A549 (cell line): ENCODE results near the gene HPCA. TPM values are rescaled to one million over a fixed set of nuclear protein-coding genes. Genes with fewer than 3 reads are reported as not detected.
A peak's percentile ranks its signal among the peaks of the same experiment; 100 is the strongest.

ENCODE experiments used
- ATAC-seq, 2 experiments: fragments of 200-7000 bp in 1 of 2; fragments of >200 bp in 1 of 2; cut with Nextera tagmentation in 1 of 2; cut with Tn5 transposase in 1 of 2; 3 replicates each; pipeline versions ENCODE4 v1.8.0 to v1.9.1; 2018 to 2020; ENCODE audit warnings: mild to moderate bottlenecking in 1 of 2, moderate library complexity in 1 of 2
- CTCF ChIA-PET: fragments of 300-600 bp; sonication (Branson Sonifier 250); formaldehyde crosslinking; extraction: SDS; loops from one replicate; lab custom pipeline; 2021; ENCODE audit warnings: antibody characterized with exemption, inconsistent platforms; lab: Yijun Ruan, JAX
- POLR2A ChIA-PET: fragments of 350-600 bp; formaldehyde crosslinking; extraction: SDS; loops from one replicate; lab custom pipeline; 2021; ENCODE audit warnings: antibody characterized with exemption, inconsistent platforms; lab: Yijun Ruan, JAX
- DNase-seq, 2 experiments: peaks; one replicate each; pipeline versions ENCODE4 v3.0.0 to v3.0.0-alpha.2; 2011 to 2016; ENCODE audit warnings: low read depth in 1 of 2, low spot score in 1 of 2
- FAIRE-seq: peaks from 2 replicates; lab custom pipeline; 2011; peaks lifted over from hg19 to GRCh38; lab: Jason Lieb, UNC
- H3K27ac ChIP-seq, 2 experiments: fragments of >200 bp; sonication (Bioruptor Twin); formaldehyde crosslinking; 3 replicates each; pipeline ENCODE4 v1.5.1; 2016 to 2017
- H3K4me1 ChIP-seq: fragments of >200 bp; sonication (Bioruptor Twin); formaldehyde crosslinking; 3 replicates; pipeline ENCODE4 v1.6.1; 2016
- H3K4me2 ChIP-seq: fragments of >200 bp; sonication (Bioruptor Twin); formaldehyde crosslinking; 3 replicates; pipeline ENCODE4 v1.6.1; 2016
- H3K4me3 ChIP-seq: fragments of >200 bp; sonication (Bioruptor Twin); formaldehyde crosslinking; 3 replicates; pipeline ENCODE4 v1.5.1; 2016
- H3K9me3 ChIP-seq: fragments of >200 bp; sonication (Bioruptor Twin); formaldehyde crosslinking; 3 replicates; pipeline ENCODE4 v1.6.1; 2016
- BHLHE40 ChIP-seq: IDR thresholded peaks from 2 replicates; pipeline ENCODE4 v1.6.1; 2012; ENCODE audit warnings: low read depth, low read length, inconsistent platforms
- CBX2 ChIP-seq: fragments of 200-600 bp; sonication (generic); IDR thresholded peaks from 2 replicates; pipeline ENCODE4 v1.6.1; 2016; ENCODE audit warnings: low read depth, mild to moderate bottlenecking, borderline replicate concordance
- CBX8 ChIP-seq: fragments of 200-600 bp; sonication (generic); IDR thresholded peaks from 2 replicates; pipeline ENCODE4 v1.6.1; 2016
- CHD2 ChIP-seq: fragments of 150-350 bp; IDR thresholded peaks from 2 replicates; pipeline ENCODE4 v1.6.1; 2014; ENCODE audit warnings: low read length; ENCODE audit not compliant: partially characterized antibody
- EHF ChIP-seq: fragments of 250-450 bp; sonication (Bioruptor Pico); IDR thresholded peaks from 2 replicates; pipeline ENCODE4 v1.5.0; 2020; ENCODE audit warnings: mild to moderate bottlenecking
- EHMT2 ChIP-seq: fragments of 200-600 bp; sonication (generic); IDR thresholded peaks from 2 replicates; pipeline ENCODE4 v1.6.1; 2016; ENCODE audit warnings: antibody characterized with exemption, low read depth, mild to moderate bottlenecking, moderate library complexity
- FOSB ChIP-seq: fragments of 250-450 bp; sonication (Bioruptor Pico); IDR thresholded peaks from 2 replicates; pipeline ENCODE4 v1.5.0; 2020; ENCODE audit warnings: mild to moderate bottlenecking, moderate library complexity
- HDAC2 ChIP-seq: fragments of 200-600 bp; sonication (generic); IDR thresholded peaks from 2 replicates; pipeline ENCODE4 v1.6.1; 2016
- JUNB ChIP-seq: fragments of >200 bp; sonication (Bioruptor Twin); formaldehyde crosslinking; IDR thresholded peaks from 2 replicates; pipeline ENCODE4 v1.6.1; 2016
- KDM5A ChIP-seq: fragments of 200-600 bp; sonication (generic); IDR thresholded peaks from 2 replicates; pipeline ENCODE4 v1.6.1; 2016; ENCODE audit warnings: antibody characterized with exemption, mild to moderate bottlenecking
- MYC ChIP-seq: IDR thresholded peaks from 2 replicates; pipeline ENCODE4 v1.6.1; 2012; ENCODE audit warnings: mild to moderate bottlenecking, inconsistent platforms, low read length, improper control_type of control experiment, borderline replicate concordance
- POLR2A ChIP-seq: IDR thresholded peaks from 2 replicates; pipeline ENCODE4 v1.6.1; 2012; ENCODE audit warnings: mild to moderate bottlenecking, low read length
- POLR2AphosphoS2 ChIP-seq: conservative IDR thresholded peaks from 2 replicates; pipeline ENCODE4 v1.6.1; 2012; ENCODE audit warnings: low read length, improper control_type of control experiment, inconsistent platforms
- RFX5 ChIP-seq: fragments of 450-650 bp; IDR thresholded peaks from 2 replicates; pipeline ENCODE4 v1.7.1; 2014; ENCODE audit warnings: antibody characterized with exemption, mild to moderate bottlenecking, moderate library complexity
- SREBF2 ChIP-seq: fragments of 450-650 bp; IDR thresholded peaks from 2 replicates; pipeline ENCODE4 v1.6.1; 2014; ENCODE audit warnings: mild to moderate bottlenecking, moderate library complexity
- TP53 ChIP-seq: fragments of 250-450 bp; sonication (Bioruptor Pico); IDR thresholded peaks from 2 replicates; pipeline ENCODE4 v1.5.0; 2021; ENCODE audit warnings: mild to moderate bottlenecking, moderate library complexity
- ZC3H11A ChIP-seq: fragments of 450-650 bp; IDR thresholded peaks from 2 replicates; pipeline ENCODE4 v1.6.1; 2014; ENCODE audit warnings: antibody characterized with exemption, mild to moderate bottlenecking
- WGBS: methylation state at CpG from one replicate; pipeline ENCODE4 v1.1.6; 2017; ENCODE audit errors: missing lambda C conversion rate; 5-methylcytosine and 5-hydroxymethylcytosine counted together
- polyA plus RNA-seq, 4 experiments: library from polyadenylated mRNA; depleted of rRNA in 3 of 4; stranded (reverse); fragments of >200 nt; fragmentation: RNase III in 1 of 4; extraction: RNeasy Plus Mini Kit Qiagen cat#74134 plus additional on column Dnase treatment in 1 of 4; gene quantifications; 2 replicates in 3 of 4; 3 replicates in 1 of 4; pipeline ENCODE4 v1.2.3, GENCODE V29; 2011 to 2017
- TF ChIP-seq, protein P1 (sequence below): IDR thresholded peaks from 2 replicates; pipeline ENCODE4 v1.6.1; 2012
- TF ChIP-seq, protein P2 (sequence below): fragments of 450-650 bp; IDR thresholded peaks from 2 replicates; pipeline ENCODE4 v1.6.1; 2014; ENCODE audit warnings: antibody characterized with exemption
- TF ChIP-seq, protein P3 (sequence below): fragments of 200-600 bp; sonication (generic); IDR thresholded peaks from 2 replicates; pipeline ENCODE4 v1.6.1; 2016; ENCODE audit warnings: antibody characterized with exemption, mild to moderate bottlenecking, moderate library complexity
- TF ChIP-seq, protein P4 (sequence below): fragments of >200 bp; sonication (Bioruptor Twin); formaldehyde crosslinking; IDR thresholded peaks from 3 replicates; pipeline ENCODE4 v1.6.1; 2016

The HPCA gene
- polyA plus RNA-seq, 2 of the 4 experiments (the other 2 are of a cell fraction), result 0.21 to 0.34 TPM

DNA sequence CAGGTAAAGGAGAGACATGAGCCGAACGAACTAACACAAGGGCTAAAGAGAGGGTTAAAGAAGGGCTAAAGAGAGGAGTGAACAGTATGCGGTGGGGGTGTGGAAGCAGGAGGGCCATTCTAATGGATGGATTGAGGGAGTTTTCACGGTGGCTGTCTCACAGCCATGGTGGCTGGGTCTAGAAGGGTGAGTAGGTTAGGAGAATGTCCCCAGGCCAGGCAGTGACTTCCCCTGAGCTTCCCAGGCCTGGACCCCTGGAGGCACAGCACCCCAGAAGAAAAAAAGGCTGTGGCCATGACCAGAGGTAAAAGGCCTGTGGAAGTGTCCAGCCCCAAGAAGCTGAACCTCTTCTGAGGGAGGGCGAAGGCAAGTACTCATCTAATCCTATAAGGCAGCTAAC, 19.1 kb upstream of the HPCA start (continued):
- TF ChIP-seq EHMT2 (no peak), ZC3H11A (no peak), POLR2AphosphoS2 (no peak)
- TF ChIP-seq, all 56 proteins: peak for 0

DNA sequence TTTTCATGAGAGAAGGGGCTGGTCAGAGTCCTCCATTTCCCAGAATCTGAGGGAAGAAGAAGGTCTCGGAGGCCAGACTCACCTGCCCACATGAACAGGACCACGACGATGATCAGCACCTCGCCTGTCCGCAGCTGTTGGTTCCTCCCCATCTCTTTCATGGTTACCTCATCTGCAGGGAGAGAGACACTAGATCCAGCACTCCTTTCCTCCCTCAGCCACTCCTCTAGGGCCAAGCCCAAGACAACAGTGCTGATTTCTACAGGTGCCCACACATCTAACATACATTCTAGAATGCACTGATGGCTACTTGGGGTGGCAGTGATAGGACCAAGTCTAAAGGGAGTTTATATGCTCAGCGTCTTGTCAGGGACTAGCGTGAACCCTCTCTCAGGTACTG, 18.6 kb upstream of the HPCA start:
- Histone ChIP-seq H3K9me3 (no peaks in the 10 kb centered on the region), H3K27ac (no peak overlapping the region), H3K4me3 (no peak overlapping the region), H3K4me1 (0 out of 3 replicates have a peak, but pooled peaks cover 2% of the 10 kb centered on the region), H3K4me2 (no peak overlapping the region)
- FAIRE-seq, result no peak
- POLR2A ChIA-PET, result no interaction called here
- no peak for DNase-seq
- CTCF ChIA-PET, result interaction anchor here (0.8 to 1.4 kb wide), 3 partner anchors 25 to 466 kb away, joined by 3 read pairs; no protein-coding TSS in a partner anchor
- no peak for ATAC-seq
- TF ChIP-seq FOSB (CRISPR knock-in tag) (no peak), ZC3H11A (no peak), HDAC2 (no peak)
- TF ChIP-seq, protein P1, sequence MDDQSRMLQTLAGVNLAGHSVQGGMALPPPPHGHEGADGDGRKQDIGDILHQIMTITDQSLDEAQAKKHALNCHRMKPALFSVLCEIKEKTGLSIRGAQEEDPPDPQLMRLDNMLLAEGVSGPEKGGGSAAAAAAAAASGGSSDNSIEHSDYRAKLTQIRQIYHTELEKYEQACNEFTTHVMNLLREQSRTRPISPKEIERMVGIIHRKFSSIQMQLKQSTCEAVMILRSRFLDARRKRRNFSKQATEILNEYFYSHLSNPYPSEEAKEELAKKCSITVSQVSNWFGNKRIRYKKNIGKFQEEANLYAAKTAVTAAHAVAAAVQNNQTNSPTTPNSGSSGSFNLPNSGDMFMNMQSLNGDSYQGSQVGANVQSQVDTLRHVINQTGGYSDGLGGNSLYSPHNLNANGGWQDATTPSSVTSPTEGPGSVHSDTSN, result no peak
- TF ChIP-seq, all 56 proteins: peak for 0
- 95% methylated on average over 7 of the region's 7 CpGs for WGBS

DNA sequence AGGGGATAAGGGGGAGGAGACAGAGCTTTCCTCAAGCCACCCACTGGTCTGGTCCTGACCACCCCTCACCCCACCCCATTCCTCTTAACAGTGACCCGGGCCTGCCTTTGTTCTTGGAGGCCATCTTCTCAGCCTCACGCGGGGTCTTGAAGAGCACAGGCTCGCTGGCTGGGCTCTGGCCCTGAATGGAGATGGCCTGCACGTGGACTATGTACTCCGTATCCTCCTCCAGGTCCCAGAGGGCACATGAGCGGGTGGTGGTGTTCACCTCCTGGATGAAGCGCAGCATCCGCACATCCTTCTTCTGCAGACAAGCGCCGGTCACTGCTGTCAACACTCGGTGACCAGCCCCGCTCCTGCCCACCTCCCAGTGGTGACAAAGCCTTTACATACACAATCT, 18.2 kb upstream of the HPCA start:
- H3K9me3 ChIP-seq, result no peaks in the 10 kb centered on the region
- H3K4me2 ChIP-seq, result no peak overlapping the region
- FAIRE-seq (no peak), DNase-seq (no peak), ATAC-seq (no peak)
- WGBS, result 98% methylated on average over 12 of the region's 13 CpGs
- no peak overlapping the region for H3K4me3 ChIP-seq
- ChIA-PET POLR2A (no interaction called here), CTCF (interaction anchor here (0.9 to 1.2 kb wide), 2 partner anchors 144 to 467 kb away, joined by 3 read pairs; no protein-coding TSS in a partner anchor)
- 0 out of 3 replicates have a peak, but pooled peaks cover 2% of the 10 kb centered on the region for H3K4me1 ChIP-seq
- TF ChIP-seq CBX2, result no peak
- TF ChIP-seq, all 56 proteins: peak for 0
- H3K27ac ChIP-seq, result no peak overlapping the region

DNA sequence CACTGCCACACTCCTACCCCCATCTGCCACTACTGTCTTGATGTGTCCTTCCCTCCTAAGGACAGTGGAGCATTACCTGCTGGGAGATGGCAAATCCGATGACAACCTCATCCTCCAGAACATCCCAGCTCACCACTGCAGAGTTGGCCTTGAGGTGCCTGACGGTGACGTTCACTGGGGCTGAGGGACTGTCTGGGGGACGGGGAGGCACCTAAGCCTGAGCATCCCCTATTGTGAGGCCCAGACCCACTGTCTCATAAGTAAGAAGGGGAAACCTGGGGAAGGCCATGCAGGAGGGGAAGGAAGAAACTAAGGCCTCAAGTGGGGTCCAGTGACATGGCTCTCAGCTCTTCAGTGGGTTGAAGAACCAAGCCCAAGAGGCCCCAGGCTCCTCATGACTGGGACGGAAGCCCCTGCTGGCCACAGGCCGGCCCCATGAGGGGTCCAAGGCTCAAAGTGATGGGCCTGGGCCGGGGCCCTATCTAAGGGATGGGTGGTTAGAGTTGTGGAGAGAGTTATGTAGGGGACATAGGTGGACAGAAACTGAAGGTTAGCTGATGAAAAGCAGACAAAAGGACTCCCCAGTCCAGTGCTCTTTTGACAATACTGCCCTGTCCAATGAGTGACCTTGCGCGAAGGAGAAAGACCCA, 17.4 kb upstream of the HPCA start:
- Histone ChIP-seq H3K27ac (no peak overlapping the region), H3K4me1 (0 out of 3 replicates have a peak, but pooled peaks cover 2% of the 10 kb centered on the region), H3K9me3 (no peaks in the 10 kb centered on the region), H3K4me3 (no peak overlapping the region), H3K4me2 (no peak overlapping the region)
- WGBS, result 96% methylated on average over 8 of the region's 9 CpGs
- DNase-seq (no peak), ATAC-seq (no peak), FAIRE-seq (no peak)
- TF ChIP-seq CBX2, result no peak
- POLR2A ChIA-PET, result no interaction called here
- CTCF ChIA-PET, result interaction anchor here (0.9 kb wide), 1 partner anchor 145 kb away, joined by 3 read pairs; no protein-coding TSS in a partner anchor

DNA sequence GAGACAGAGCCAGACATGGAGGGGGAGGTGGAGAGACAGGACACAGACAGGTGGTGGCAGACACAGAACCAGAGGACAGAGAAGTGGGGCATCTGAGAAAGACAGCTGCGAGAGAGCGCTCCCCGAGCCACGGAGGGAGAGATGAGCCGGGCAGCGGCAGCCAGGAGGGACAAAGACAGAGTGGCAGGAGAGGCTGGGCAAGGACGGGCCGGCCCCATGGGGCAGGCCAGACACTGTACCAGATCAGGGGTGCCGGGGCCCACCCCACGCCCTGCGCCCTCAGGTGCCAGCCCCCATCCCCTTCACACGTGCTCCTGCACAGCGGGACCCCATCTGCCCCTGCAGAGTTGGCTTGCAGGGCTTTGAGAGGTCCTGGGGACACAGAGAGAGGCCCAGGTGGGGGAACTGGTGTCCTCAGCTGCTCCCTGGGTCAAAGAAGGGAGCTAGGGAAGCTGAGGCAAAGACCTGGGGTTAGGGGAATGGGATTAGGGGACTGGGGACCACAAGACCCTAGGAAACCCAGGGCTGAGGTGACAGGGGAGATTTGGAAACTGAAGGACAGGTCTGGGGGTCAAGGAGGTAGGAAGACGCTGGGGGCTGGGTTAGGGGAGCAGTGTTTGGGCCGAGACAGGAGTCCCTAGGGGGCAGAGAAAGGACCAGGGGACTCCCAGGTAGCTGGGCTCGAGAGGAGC, 16.2 kb upstream of the HPCA start:
- WGBS, result 85% methylated on average over 11 of the region's 16 CpGs
- H3K4me2 ChIP-seq, result peak overlapping the region; percentile 98
- FAIRE-seq (no peak), DNase-seq (no peak), ATAC-seq (peak in 1 of 2 experiments; percentile 5; a peak in 1 of 6 replicates)
- peak overlapping the region; percentile 58 for H3K4me3 ChIP-seq
- H3K9me3 ChIP-seq, result no peaks in the 10 kb centered on the region
- CTCF ChIA-PET, result interaction anchor here (2.0 kb wide), 1 partner anchor 24 kb away, joined by 4 read pairs; no protein-coding TSS in a partner anchor
- 0 out of 3 replicates have a peak, but pooled peaks cover 2% of the 10 kb centered on the region for H3K4me1 ChIP-seq
- POLR2A ChIA-PET, result no interaction called here
- peak overlapping the region in 1 of 2 experiments; percentile 84; a peak in 4 of 6 replicates for H3K27ac ChIP-seq
- no peak for TF ChIP-seq MYC
- TF ChIP-seq JUNB, result no peak
- no peak for TF ChIP-seq CHD2
- TF ChIP-seq EHF (CRISPR knock-in tag), result no peak
- no peak for TF ChIP-seq TP53 (CRISPR knock-in tag)
- TF ChIP-seq, protein P2, sequence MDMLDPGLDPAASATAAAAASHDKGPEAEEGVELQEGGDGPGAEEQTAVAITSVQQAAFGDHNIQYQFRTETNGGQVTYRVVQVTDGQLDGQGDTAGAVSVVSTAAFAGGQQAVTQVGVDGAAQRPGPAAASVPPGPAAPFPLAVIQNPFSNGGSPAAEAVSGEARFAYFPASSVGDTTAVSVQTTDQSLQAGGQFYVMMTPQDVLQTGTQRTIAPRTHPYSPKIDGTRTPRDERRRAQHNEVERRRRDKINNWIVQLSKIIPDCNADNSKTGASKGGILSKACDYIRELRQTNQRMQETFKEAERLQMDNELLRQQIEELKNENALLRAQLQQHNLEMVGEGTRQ, result no peak
- TF ChIP-seq CBX2, result no peak
- TF ChIP-seq, protein P3, sequence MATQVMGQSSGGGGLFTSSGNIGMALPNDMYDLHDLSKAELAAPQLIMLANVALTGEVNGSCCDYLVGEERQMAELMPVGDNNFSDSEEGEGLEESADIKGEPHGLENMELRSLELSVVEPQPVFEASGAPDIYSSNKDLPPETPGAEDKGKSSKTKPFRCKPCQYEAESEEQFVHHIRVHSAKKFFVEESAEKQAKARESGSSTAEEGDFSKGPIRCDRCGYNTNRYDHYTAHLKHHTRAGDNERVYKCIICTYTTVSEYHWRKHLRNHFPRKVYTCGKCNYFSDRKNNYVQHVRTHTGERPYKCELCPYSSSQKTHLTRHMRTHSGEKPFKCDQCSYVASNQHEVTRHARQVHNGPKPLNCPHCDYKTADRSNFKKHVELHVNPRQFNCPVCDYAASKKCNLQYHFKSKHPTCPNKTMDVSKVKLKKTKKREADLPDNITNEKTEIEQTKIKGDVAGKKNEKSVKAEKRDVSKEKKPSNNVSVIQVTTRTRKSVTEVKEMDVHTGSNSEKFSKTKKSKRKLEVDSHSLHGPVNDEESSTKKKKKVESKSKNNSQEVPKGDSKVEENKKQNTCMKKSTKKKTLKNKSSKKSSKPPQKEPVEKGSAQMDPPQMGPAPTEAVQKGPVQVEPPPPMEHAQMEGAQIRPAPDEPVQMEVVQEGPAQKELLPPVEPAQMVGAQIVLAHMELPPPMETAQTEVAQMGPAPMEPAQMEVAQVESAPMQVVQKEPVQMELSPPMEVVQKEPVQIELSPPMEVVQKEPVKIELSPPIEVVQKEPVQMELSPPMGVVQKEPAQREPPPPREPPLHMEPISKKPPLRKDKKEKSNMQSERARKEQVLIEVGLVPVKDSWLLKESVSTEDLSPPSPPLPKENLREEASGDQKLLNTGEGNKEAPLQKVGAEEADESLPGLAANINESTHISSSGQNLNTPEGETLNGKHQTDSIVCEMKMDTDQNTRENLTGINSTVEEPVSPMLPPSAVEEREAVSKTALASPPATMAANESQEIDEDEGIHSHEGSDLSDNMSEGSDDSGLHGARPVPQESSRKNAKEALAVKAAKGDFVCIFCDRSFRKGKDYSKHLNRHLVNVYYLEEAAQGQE, result no peak
- TF ChIP-seq, protein P4, sequence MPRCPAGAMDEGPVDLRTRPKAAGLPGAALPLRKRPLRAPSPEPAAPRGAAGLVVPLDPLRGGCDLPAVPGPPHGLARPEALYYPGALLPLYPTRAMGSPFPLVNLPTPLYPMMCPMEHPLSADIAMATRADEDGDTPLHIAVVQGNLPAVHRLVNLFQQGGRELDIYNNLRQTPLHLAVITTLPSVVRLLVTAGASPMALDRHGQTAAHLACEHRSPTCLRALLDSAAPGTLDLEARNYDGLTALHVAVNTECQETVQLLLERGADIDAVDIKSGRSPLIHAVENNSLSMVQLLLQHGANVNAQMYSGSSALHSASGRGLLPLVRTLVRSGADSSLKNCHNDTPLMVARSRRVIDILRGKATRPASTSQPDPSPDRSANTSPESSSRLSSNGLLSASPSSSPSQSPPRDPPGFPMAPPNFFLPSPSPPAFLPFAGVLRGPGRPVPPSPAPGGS, result no peak
- TF ChIP-seq SREBF2, result no peak
- TF ChIP-seq KDM5A, result no peak
- TF ChIP-seq CBX8, result no peak
- no peak for TF ChIP-seq POLR2A
- no peak for TF ChIP-seq RFX5
- no peak for TF ChIP-seq BHLHE40
